ENCODE data around the gene KNDC1.

The KNDC1 gene

DNA sequence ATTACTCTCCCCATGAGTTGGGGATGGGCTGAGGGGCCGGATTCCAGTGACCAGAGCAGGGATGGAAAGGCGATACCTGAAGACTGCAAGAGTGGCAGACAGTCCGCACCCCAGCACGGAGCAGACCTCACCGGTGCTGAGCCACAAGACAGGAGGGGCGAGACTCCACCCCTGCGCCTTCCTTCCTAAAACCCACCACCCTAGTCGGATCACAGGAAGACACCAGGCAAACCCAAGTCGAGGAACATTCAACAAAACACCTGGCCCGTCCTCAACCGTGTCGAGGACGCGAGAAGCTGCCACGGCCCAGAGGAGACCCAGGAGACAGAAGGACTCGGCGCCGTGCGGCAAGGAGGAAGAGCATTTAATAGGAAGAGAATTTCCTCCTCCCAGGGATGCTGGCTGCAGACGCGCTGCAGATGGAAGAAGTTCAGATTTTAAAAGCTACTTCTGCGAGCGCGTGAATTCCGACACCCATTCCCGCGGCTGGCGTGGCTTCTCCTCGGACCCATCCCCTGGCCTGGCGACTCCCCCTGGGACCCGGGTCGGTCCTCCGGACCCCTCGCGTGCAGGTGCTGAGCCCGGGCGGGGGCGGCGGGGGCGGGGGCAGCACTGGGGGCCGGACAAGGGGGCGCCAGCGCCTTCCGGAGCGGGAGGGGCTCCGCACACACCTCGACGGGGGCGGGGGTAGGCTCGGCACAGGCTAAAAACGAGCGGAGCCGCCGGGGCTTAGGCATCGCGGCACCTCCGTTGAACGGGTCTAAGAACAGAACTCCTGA is 69.4 kb downstream of the KNDC1 start:
- POLR2A ChIA-PET = no interaction called here
- Histone ChIP-seq H3K4me3 (ENCODE audit: low read depth, low read length) (no peak overlapping the region), H3K9me3 (ENCODE audit: control insufficient read depth, insufficient read depth, low read depth, low read length) (no peaks in the 10 kb centered on the region), H3K36me3 (ENCODE audit: control insufficient read depth in 2 of 2, insufficient read depth in 1 of 2, low read length in 2 of 2) (no peaks in the 10 kb centered on the region), H3K27ac (ENCODE audit: extremely low read depth, low read depth, low read length) (no peak overlapping the region), H3K4me1 (ENCODE audit: control insufficient read depth, insufficient read depth, low read length) (no peaks in the 10 kb centered on the region)
- TF ChIP-seq SP2 (tag by site-specific recombination; IDR thresholded peaks at IDR 0.05) = peak; percentile 22; the same call in 1 of the 2 replicates
- TF ChIP-seq, protein P1, sequence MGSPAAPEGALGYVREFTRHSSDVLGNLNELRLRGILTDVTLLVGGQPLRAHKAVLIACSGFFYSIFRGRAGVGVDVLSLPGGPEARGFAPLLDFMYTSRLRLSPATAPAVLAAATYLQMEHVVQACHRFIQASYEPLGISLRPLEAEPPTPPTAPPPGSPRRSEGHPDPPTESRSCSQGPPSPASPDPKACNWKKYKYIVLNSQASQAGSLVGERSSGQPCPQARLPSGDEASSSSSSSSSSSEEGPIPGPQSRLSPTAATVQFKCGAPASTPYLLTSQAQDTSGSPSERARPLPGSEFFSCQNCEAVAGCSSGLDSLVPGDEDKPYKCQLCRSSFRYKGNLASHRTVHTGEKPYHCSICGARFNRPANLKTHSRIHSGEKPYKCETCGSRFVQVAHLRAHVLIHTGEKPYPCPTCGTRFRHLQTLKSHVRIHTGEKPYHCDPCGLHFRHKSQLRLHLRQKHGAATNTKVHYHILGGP (tag by site-specific recombination; IDR thresholded peaks at IDR 0.05) = no peak
- no peak for TF ChIP-seq ZNF600 (tag by site-specific recombination; IDR thresholded peaks at IDR 0.05)
- no peak for TF ChIP-seq ZNF138 (tag by site-specific recombination; IDR thresholded peaks at IDR 0.05; ENCODE audit: borderline replicate concordance)
- TF ChIP-seq, protein P2, sequence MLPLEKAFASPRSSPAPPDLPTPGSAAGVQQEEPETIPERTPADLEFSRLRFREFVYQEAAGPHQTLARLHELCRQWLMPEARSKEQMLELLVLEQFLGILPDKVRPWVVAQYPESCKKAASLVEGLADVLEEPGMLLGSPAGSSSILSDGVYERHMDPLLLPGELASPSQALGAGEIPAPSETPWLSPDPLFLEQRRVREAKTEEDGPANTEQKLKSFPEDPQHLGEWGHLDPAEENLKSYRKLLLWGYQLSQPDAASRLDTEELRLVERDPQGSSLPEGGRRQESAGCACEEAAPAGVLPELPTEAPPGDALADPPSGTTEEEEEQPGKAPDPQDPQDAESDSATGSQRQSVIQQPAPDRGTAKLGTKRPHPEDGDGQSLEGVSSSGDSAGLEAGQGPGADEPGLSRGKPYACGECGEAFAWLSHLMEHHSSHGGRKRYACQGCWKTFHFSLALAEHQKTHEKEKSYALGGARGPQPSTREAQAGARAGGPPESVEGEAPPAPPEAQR (tag by site-specific recombination; IDR thresholded peaks at IDR 0.05) = no peak
- CTCF ChIA-PET = no interaction called here

DNA sequence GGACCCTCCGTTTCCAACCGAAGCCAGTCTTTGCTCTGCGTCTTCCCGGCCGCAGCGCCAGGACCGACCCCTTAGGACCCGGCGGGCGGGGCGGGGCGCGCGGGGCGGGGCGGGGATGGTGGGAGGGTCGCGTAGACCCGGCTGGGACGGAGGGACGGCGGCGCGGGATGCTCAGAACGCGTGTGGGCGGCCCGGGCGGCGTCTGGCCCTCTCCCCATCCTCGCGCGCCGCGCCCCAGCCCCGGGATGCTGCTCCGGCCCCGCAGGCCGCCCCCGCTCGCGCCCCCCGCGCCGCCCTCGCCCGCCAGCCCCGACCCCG is 70.0 kb downstream of the KNDC1 start, which contains the start of gene UTF1:
TSS of gene UTF1 (plus strand) at position 174 of the 318 bp plus-strand sequence. CDS start at position 246, 72 bp downstream.
- Histone ChIP-seq H3K9me3 (ENCODE audit: control insufficient read depth, insufficient read depth, low read depth, low read length) (no peaks in the 10 kb centered on the region), H3K27ac (ENCODE audit: extremely low read depth, low read depth, low read length) (peak within 1 kb of the TSS; percentile 46; the same call in 1 of the 2 replicates), H3K36me3 (ENCODE audit: control insufficient read depth in 2 of 2, insufficient read depth in 1 of 2, low read length in 2 of 2) (no peaks in the 10 kb centered on the region), H3K4me3 (ENCODE audit: low read depth, low read length) (no peak within 1 kb of the TSS), H3K4me1 (ENCODE audit: control insufficient read depth, insufficient read depth, low read length) (no peaks in the 10 kb centered on the region)
- CTCF ChIA-PET = no interaction called here
- POLR2A ChIA-PET = no interaction called here
- TF ChIP-seq ZNF473 (tag by site-specific recombination; IDR thresholded peaks at IDR 0.05) = no peak
- TF ChIP-seq ZNF138 (tag by site-specific recombination; IDR thresholded peaks at IDR 0.05; ENCODE audit: borderline replicate concordance) = no peak
- TF ChIP-seq, protein P3, sequence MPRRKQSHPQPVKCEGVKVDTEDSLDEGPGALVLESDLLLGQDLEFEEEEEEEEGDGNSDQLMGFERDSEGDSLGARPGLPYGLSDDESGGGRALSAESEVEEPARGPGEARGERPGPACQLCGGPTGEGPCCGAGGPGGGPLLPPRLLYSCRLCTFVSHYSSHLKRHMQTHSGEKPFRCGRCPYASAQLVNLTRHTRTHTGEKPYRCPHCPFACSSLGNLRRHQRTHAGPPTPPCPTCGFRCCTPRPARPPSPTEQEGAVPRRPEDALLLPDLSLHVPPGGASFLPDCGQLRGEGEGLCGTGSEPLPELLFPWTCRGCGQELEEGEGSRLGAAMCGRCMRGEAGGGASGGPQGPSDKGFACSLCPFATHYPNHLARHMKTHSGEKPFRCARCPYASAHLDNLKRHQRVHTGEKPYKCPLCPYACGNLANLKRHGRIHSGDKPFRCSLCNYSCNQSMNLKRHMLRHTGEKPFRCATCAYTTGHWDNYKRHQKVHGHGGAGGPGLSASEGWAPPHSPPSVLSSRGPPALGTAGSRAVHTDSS (tag by site-specific recombination; IDR thresholded peaks at IDR 0.05) = no peak
- TF ChIP-seq, protein P4, sequence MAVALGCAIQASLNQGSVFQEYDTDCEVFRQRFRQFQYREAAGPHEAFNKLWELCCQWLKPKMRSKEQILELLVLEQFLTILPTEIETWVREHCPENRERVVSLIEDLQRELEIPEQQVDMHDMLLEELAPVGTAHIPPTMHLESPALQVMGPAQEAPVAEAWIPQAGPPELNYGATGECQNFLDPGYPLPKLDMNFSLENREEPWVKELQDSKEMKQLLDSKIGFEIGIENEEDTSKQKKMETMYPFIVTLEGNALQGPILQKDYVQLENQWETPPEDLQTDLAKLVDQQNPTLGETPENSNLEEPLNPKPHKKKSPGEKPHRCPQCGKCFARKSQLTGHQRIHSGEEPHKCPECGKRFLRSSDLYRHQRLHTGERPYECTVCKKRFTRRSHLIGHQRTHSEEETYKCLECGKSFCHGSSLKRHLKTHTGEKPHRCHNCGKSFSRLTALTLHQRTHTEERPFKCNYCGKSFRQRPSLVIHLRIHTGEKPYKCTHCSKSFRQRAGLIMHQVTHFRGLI (tag by site-specific recombination; IDR thresholded peaks at IDR 0.05) = no peak
- TF ChIP-seq, protein P5, sequence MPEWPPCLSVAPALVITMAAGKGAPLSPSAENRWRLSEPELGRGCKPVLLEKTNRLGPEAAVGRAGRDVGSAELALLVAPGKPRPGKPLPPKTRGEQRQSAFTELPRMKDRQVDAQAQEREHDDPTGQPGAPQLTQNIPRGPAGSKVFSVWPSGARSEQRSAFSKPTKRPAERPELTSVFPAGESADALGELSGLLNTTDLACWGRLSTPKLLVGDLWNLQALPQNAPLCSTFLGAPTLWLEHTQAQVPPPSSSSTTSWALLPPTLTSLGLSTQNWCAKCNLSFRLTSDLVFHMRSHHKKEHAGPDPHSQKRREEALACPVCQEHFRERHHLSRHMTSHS (tag by site-specific recombination; IDR thresholded peaks at IDR 0.05) = no peak
- TF ChIP-seq ZBTB17 (tag by site-specific recombination; IDR thresholded peaks at IDR 0.05) = no peak
- TF ChIP-seq SP3 (tag by site-specific recombination; IDR thresholded peaks at IDR 0.05) = 0 out of 2 replicates have a peak, but pooled peaks have one; percentile 20

DNA sequence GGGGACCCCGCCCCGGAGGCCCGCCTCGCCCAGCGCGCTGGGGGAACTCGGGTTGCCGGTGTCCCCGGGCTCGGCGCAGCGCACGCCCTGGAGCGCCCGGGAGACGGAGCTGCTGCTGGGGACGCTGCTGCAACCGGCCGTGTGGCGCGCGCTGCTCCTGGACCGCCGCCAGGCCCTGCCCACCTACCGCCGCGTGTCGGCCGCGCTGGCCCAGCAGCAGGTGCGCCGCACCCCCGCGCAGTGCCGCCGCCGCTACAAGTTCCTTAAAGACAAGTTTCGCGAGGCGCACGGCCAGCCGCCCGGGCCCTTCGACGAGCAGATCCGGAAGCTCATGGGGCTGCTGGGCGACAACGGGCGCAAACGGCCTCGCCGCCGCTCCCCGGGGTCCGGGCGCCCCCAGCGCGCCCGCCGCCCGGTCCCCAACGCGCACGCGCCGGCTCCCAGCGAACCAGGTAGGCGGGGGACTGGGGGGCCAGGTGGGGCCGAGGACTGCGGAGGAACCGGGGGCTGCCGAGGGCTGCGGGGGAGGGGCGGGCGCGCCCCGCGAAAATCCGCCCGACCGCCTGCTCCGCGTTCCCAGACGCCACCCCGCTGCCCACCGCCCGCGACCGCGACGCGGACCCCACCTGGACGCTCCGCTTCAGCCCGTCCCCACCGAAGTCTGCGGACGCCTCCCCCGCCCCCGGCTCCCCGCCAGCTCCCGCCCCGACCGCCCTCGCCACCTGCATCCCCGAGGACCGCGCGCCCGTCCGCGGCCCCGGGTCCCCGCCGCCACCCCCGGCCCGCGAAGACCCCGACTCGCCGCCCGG is 70.6 kb downstream of the KNDC1 start:
- Histone ChIP-seq H3K4me3 (ENCODE audit: low read depth, low read length) (no peak overlapping the region), H3K36me3 (ENCODE audit: control insufficient read depth in 2 of 2, insufficient read depth in 1 of 2, low read length in 2 of 2) (no peaks in the 10 kb centered on the region), H3K9me3 (ENCODE audit: control insufficient read depth, insufficient read depth, low read depth, low read length) (no peaks in the 10 kb centered on the region), H3K4me1 (ENCODE audit: control insufficient read depth, insufficient read depth, low read length) (no peaks in the 10 kb centered on the region), H3K27ac (ENCODE audit: extremely low read depth, low read depth, low read length) (peak overlapping the region; percentile 46; the same call in 1 of the 2 replicates)
- ChIA-PET CTCF (interaction anchor here (0.7 kb wide), 1 partner anchor 15 kb away, joined by 3 read pairs; no protein-coding TSS in a partner anchor), POLR2A (no interaction called here)
- no peak for TF ChIP-seq ZNF146 (tag by site-specific recombination; IDR thresholded peaks at IDR 0.05)
- no peak for TF ChIP-seq HOXA7 (CRISPR knock-in tag; IDR thresholded peaks at IDR 0.05; ENCODE audit: borderline replicate concordance)
- TF ChIP-seq ZIC2 (tag by site-specific recombination; IDR thresholded peaks at IDR 0.05) = 0 out of 2 replicates have a peak, but pooled peaks have one; percentile 16
- TF ChIP-seq ZBTB21 (tag by site-specific recombination; IDR thresholded peaks at IDR 0.05) = no peak
- no peak for TF ChIP-seq YY1 (tag by site-specific recombination; IDR thresholded peaks at IDR 0.05)
- peak; percentile 37; the same call in 1 of the 2 replicates for TF ChIP-seq ZBTB20 (tag by site-specific recombination; IDR thresholded peaks at IDR 0.05)
- TF ChIP-seq OSR2 (tag by site-specific recombination; IDR thresholded peaks at IDR 0.05) = no peak
- peak; percentile 42; the same call in 1 of the 2 replicates for TF ChIP-seq ZFHX2 (tag by site-specific recombination; conservative IDR thresholded peaks at IDR 0.05)
- no peak for TF ChIP-seq ZNF791 (tag by site-specific recombination; IDR thresholded peaks at IDR 0.05)
- peak; percentile 55; the same call in 1 of the 2 replicates for TF ChIP-seq ZNF561 (tag by site-specific recombination; IDR thresholded peaks at IDR 0.05; ENCODE audit: borderline replicate concordance)
- no peak for TF ChIP-seq GFI1B (tag by site-specific recombination; IDR thresholded peaks at IDR 0.05)
- TF ChIP-seq ZNF341 (tag by site-specific recombination; IDR thresholded peaks at IDR 0.05; ENCODE audit: low read depth) = no peak
